ACHN (cell line): Measurements from ENCODE around the gene SIGLEC1.

Experiments
- DNase-seq: peaks from one replicate; pipeline ENCODE4 v3.0.0-alpha.2; 2015
- in situ Hi-C: cut with HindIII; loops from 2 replicates; pipeline ENCODE4 v1.10.0; 2017; ENCODE audit warnings: low sequenced_read_pairs, low pct_ligation_motif_present, low pct_unique_long_range_greater_than_20kb

The SIGLEC1 gene

GRCh38 chr20:3690413-3690812 is 22.0 kb downstream of the SIGLEC1 start:
- in situ Hi-C loops, result no loop called here
- DNase-seq, result no peak

GRCh38 chr20:3689978-3690377 is 22.4 kb downstream of the SIGLEC1 start:
- in situ Hi-C loops, result no loop called here
- no peak for DNase-seq

GRCh38 chr20:3687655-3688054 is 24.7 kb downstream of the SIGLEC1 start:
- in situ Hi-C loops, result no loop called here
- peak; percentile 38 for DNase-seq

GRCh38 chr20:3686867-3687321 is 25.5 kb downstream of the SIGLEC1 start:
- peak; percentile 58 for DNase-seq
- in situ Hi-C loops, result no loop called here

- in situ Hi-C loops, result no loop called here
- DNase-seq, result no peak
Measured at GRCh38 chr20:3686421-3686820, 26.0 kb downstream of the SIGLEC1 start.

GRCh38 chr20:3685341-3685740 is 27.1 kb downstream of the SIGLEC1 start:
- in situ Hi-C loops, result no loop called here
- DNase-seq, result no peak

- in situ Hi-C loops, result no loop called here
- no peak for DNase-seq
Measured at GRCh38 chr20:3681931-3682781, 30.2 kb downstream of the SIGLEC1 start, which contains the start of gene ADAM33. Gene ADAM33, minus strand, starts transcription at chr20:3682010. Its CDS starts 6 bp downstream, at chr20:3682004.

GRCh38 chr20:3681352-3681930 is 31.0 kb downstream of the SIGLEC1 start:
- DNase-seq, result no peak
- in situ Hi-C loops, result no loop called here

- in situ Hi-C loops, result no loop called here
- DNase-seq, result no peak
Measured at GRCh38 chr20:3680701-3681351, 31.6 kb downstream of the SIGLEC1 start.

- no peak for DNase-seq
- in situ Hi-C loops, result no loop called here
Measured at GRCh38 chr20:3679749-3680700, 32.4 kb downstream of the SIGLEC1 start.

GRCh38 chr20:3678856-3679720 is 33.3 kb downstream of the SIGLEC1 start:
- no peak for DNase-seq
- in situ Hi-C loops, result no loop called here

- in situ Hi-C loops, result no loop called here
- no peak for DNase-seq
Measured at GRCh38 chr20:3678198-3678597, 34.2 kb downstream of the SIGLEC1 start.

- no peak for DNase-seq
- in situ Hi-C loops, result no loop called here
Measured at GRCh38 chr20:3677733-3678132, 34.7 kb downstream of the SIGLEC1 start.

GRCh38 chr20:3674995-3675900 is 37.2 kb downstream of the SIGLEC1 start:
- DNase-seq, result no peak
- in situ Hi-C loops, result no loop called here

- no peak for DNase-seq
- in situ Hi-C loops, result no loop called here
Measured at GRCh38 chr20:3674447-3674846, 38.0 kb downstream of the SIGLEC1 start.

GRCh38 chr20:3673221-3674070 is 39.0 kb downstream of the SIGLEC1 start:
- DNase-seq, result no peak
- in situ Hi-C loops, result no loop called here
